ENCODE results near the gene CRYBG3. TPM values are rescaled to one million over a fixed set of nuclear protein-coding genes. Genes with fewer than 3 reads are reported as not detected.

CRYBG3 gene
- total and polyA plus RNA-seq, 4 donors, result 1.1 to 9.5 (median 2.5) TPM

- H3K9ac ChIP-seq (ENCODE audit: low read depth in 1 of 2, low read length in 2 of 2), result no peak overlapping the region
- WGBS, result 95% methylated on average over 5 of the region's 5 CpGs
Observed at GRCh38 chr3:97959872-97960271, 138.1 kb downstream of the CRYBG3 start.

GRCh38 chr3:97960551-97960950, 138.7 kb downstream of the CRYBG3 start:
- Histone ChIP-seq H3K36me3 (ENCODE audit: control insufficient read depth in 4 of 4, insufficient read depth in 3 of 4, low read depth in 1 of 4, low read length in 3 of 4) (peaks cover 4 to 23% (median 9%) of the 10 kb centered on the region in 4 donors), H3K9me3 (ENCODE audit: control insufficient read depth in 4 of 4, low read length in 3 of 4) (no peaks in the 10 kb centered on the region), H3K9ac (ENCODE audit: low read depth in 1 of 2, low read length in 2 of 2) (no peak overlapping the region), H3K27ac (ENCODE audit: low read depth in 1 of 2, low read length in 2 of 2) (no peak overlapping the region), H3K4me3 (ENCODE audit: low read depth in 1 of 3, low read length in 3 of 3) (no peak overlapping the region), H3K4me1 (ENCODE audit: control insufficient read depth in 4 of 4, insufficient read depth in 4 of 4, low read length in 3 of 4) (peaks cover 0 to 9% (median 3%) of the 10 kb centered on the region in 4 donors), H3K27me3 (ENCODE audit: control insufficient read depth in 4 of 4, insufficient read depth in 4 of 4, low read length in 3 of 4) (no peaks in the 10 kb centered on the region)
- TF ChIP-seq TAF1 (conservative IDR thresholded peaks at IDR 0.05), result no peak
- TF ChIP-seq RXRA (IDR thresholded peaks at IDR 0.05), result no peak
- no peak for TF ChIP-seq JUND (IDR thresholded peaks at IDR 0.05)
- no peak for TF ChIP-seq RAD21 (IDR thresholded peaks at IDR 0.05)
- no peak for TF ChIP-seq YY1 (IDR thresholded peaks at IDR 0.05)
- TF ChIP-seq, protein P1, sequence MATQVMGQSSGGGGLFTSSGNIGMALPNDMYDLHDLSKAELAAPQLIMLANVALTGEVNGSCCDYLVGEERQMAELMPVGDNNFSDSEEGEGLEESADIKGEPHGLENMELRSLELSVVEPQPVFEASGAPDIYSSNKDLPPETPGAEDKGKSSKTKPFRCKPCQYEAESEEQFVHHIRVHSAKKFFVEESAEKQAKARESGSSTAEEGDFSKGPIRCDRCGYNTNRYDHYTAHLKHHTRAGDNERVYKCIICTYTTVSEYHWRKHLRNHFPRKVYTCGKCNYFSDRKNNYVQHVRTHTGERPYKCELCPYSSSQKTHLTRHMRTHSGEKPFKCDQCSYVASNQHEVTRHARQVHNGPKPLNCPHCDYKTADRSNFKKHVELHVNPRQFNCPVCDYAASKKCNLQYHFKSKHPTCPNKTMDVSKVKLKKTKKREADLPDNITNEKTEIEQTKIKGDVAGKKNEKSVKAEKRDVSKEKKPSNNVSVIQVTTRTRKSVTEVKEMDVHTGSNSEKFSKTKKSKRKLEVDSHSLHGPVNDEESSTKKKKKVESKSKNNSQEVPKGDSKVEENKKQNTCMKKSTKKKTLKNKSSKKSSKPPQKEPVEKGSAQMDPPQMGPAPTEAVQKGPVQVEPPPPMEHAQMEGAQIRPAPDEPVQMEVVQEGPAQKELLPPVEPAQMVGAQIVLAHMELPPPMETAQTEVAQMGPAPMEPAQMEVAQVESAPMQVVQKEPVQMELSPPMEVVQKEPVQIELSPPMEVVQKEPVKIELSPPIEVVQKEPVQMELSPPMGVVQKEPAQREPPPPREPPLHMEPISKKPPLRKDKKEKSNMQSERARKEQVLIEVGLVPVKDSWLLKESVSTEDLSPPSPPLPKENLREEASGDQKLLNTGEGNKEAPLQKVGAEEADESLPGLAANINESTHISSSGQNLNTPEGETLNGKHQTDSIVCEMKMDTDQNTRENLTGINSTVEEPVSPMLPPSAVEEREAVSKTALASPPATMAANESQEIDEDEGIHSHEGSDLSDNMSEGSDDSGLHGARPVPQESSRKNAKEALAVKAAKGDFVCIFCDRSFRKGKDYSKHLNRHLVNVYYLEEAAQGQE (IDR thresholded peaks at IDR 0.05), result no peak
- no peak for TF ChIP-seq HNF4G (IDR thresholded peaks at IDR 0.05)
- no peak for TF ChIP-seq NR2F2 (IDR thresholded peaks at IDR 0.05)
- no peak for TF ChIP-seq FOXA2 (IDR thresholded peaks at IDR 0.05)
- TF ChIP-seq, protein P2, sequence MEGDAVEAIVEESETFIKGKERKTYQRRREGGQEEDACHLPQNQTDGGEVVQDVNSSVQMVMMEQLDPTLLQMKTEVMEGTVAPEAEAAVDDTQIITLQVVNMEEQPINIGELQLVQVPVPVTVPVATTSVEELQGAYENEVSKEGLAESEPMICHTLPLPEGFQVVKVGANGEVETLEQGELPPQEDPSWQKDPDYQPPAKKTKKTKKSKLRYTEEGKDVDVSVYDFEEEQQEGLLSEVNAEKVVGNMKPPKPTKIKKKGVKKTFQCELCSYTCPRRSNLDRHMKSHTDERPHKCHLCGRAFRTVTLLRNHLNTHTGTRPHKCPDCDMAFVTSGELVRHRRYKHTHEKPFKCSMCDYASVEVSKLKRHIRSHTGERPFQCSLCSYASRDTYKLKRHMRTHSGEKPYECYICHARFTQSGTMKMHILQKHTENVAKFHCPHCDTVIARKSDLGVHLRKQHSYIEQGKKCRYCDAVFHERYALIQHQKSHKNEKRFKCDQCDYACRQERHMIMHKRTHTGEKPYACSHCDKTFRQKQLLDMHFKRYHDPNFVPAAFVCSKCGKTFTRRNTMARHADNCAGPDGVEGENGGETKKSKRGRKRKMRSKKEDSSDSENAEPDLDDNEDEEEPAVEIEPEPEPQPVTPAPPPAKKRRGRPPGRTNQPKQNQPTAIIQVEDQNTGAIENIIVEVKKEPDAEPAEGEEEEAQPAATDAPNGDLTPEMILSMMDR (IDR thresholded peaks at IDR 0.05; ENCODE audit: low read depth, low read length, missing input control), result no peak
- no peak for TF ChIP-seq GABPA (IDR thresholded peaks at IDR 0.05 in 1 of 2, conservative IDR thresholded peaks at IDR 0.05 in 1 of 2)
- TF ChIP-seq, protein P3, sequence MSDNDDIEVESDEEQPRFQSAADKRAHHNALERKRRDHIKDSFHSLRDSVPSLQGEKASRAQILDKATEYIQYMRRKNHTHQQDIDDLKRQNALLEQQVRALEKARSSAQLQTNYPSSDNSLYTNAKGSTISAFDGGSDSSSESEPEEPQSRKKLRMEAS (IDR thresholded peaks at IDR 0.05), result no peak
- TF ChIP-seq SP1 (IDR thresholded peaks at IDR 0.05), result no peak
- no peak for DNase-seq (ENCODE audit: low spot score)
- 93% methylated on average over 5 of the region's 5 CpGs for WGBS

More at GRCh38 chr3:97959872-97960271, 138.1 kb downstream of the CRYBG3 start:
- TF ChIP-seq HNF4A (conservative IDR thresholded peaks at IDR 0.05), result no peak
- no peak for TF ChIP-seq JUND (IDR thresholded peaks at IDR 0.05)
- TF ChIP-seq ZBTB33 (IDR thresholded peaks at IDR 0.05), result no peak
- TF ChIP-seq RAD21 (IDR thresholded peaks at IDR 0.05), result no peak
- TF ChIP-seq, protein P2 (IDR thresholded peaks at IDR 0.05; ENCODE audit: low read depth, low read length, missing input control), result no peak
- no peak for TF ChIP-seq TAF1 (conservative IDR thresholded peaks at IDR 0.05)
- no peak for TF ChIP-seq ATF3 (IDR thresholded peaks at IDR 0.05)
- no peak for TF ChIP-seq RXRA (IDR thresholded peaks at IDR 0.05)
- TF ChIP-seq YY1 (IDR thresholded peaks at IDR 0.05), result no peak
- TF ChIP-seq SP1 (IDR thresholded peaks at IDR 0.05), result no peak
- no peak for TF ChIP-seq GABPA (IDR thresholded peaks at IDR 0.05 in 1 of 2, conservative IDR thresholded peaks at IDR 0.05 in 1 of 2)
- no peak for TF ChIP-seq NR2F2 (IDR thresholded peaks at IDR 0.05)
- no peak for TF ChIP-seq FOXA1 (IDR thresholded peaks at IDR 0.05)
- TF ChIP-seq, protein P3 (IDR thresholded peaks at IDR 0.05), result no peak
- peaks cover 0 to 9% (median 3%) of the 10 kb centered on the region in 4 donors for H3K4me1 ChIP-seq (ENCODE audit: control insufficient read depth in 4 of 4, insufficient read depth in 4 of 4, low read length in 3 of 4)
- DNase-seq (ENCODE audit: low spot score), result no peak
- no peak overlapping the region for H3K27ac ChIP-seq (ENCODE audit: low read depth in 1 of 2, low read length in 2 of 2)
- H3K36me3 ChIP-seq (ENCODE audit: control insufficient read depth in 4 of 4, insufficient read depth in 3 of 4, low read depth in 1 of 4, low read length in 3 of 4), result peaks cover 4 to 23% (median 10%) of the 10 kb centered on the region in 4 donors
- H3K9me3 ChIP-seq (ENCODE audit: control insufficient read depth in 4 of 4, low read length in 3 of 4), result no peaks in the 10 kb centered on the region
- no peaks in the 10 kb centered on the region for H3K27me3 ChIP-seq (ENCODE audit: control insufficient read depth in 4 of 4, insufficient read depth in 4 of 4, low read length in 3 of 4)
- no peak overlapping the region for H3K4me3 ChIP-seq (ENCODE audit: low read depth in 1 of 3, low read length in 3 of 3)
